Endothelial cell of hepatic sinusoid (primary cell): ENCODE data around the gene LRMDA.
"Not testable (repeated sequence)": the region's sequence is repeated elsewhere in the genome, so short reads cannot be mapped to it uniquely, and the experiment has no call there.

ENCODE experiments used
- in situ Hi-C: cut with HindIII; loops from 2 replicates; pipeline ENCODE4 v1.10.0; 2017; ENCODE audit warnings: low sequenced_read_pairs

The LRMDA gene

GRCh38 chr10:75726522-75727483 lies 295.4 kb downstream of the LRMDA start:
- in situ Hi-C loops = no loop called here

- in situ Hi-C loops = no loop called here
Measured at GRCh38 chr10:75730847-75731246, 299.4 kb downstream of the LRMDA start.

GRCh38 chr10:75733135-75733890 lies 301.9 kb downstream of the LRMDA start:
- in situ Hi-C loops = no loop called here

GRCh38 chr10:75736151-75736640 lies 304.8 kb downstream of the LRMDA start:
- in situ Hi-C loops = no loop called here

GRCh38 chr10:75736889-75737579 lies 305.6 kb downstream of the LRMDA start:
- in situ Hi-C loops = no loop called here

GRCh38 chr10:75737580-75737949 lies 306.1 kb downstream of the LRMDA start:
- in situ Hi-C loops = no loop called here

GRCh38 chr10:75738924-75739323 lies 307.5 kb downstream of the LRMDA start:
- in situ Hi-C loops = no loop called here

GRCh38 chr10:75739414-75740143 lies 308.2 kb downstream of the LRMDA start:
- in situ Hi-C loops = no loop called here

GRCh38 chr10:75740541-75740940 lies 309.1 kb downstream of the LRMDA start:
- in situ Hi-C loops = no loop called here

- in situ Hi-C loops = no loop called here
Measured at GRCh38 chr10:75742355-75742754, 310.9 kb downstream of the LRMDA start.

GRCh38 chr10:75743291-75743778 lies 311.9 kb downstream of the LRMDA start:
- in situ Hi-C loops = no loop called here

GRCh38 chr10:75744261-75744660 lies 312.8 kb downstream of the LRMDA start:
- in situ Hi-C loops = no loop called here

- in situ Hi-C loops = no loop called here
Measured at GRCh38 chr10:75746356-75746755, 314.9 kb downstream of the LRMDA start.

GRCh38 chr10:75750093-75750875 lies 318.9 kb downstream of the LRMDA start:
- in situ Hi-C loops = not testable (repeated sequence)

- in situ Hi-C loops = no loop called here
Measured at GRCh38 chr10:75751232-75751631, 319.8 kb downstream of the LRMDA start.

GRCh38 chr10:75753621-75754020 lies 322.2 kb downstream of the LRMDA start:
- in situ Hi-C loops = no loop called here

GRCh38 chr10:75754096-75754831 lies 322.8 kb downstream of the LRMDA start:
- in situ Hi-C loops = no loop called here

- in situ Hi-C loops = no loop called here
Measured at GRCh38 chr10:75755528-75755927, 324.1 kb downstream of the LRMDA start.

- in situ Hi-C loops = loop anchor here (5.0 kb wide), 1 partner anchor 41 kb away; no protein-coding TSS in a partner anchor
Measured at GRCh38 chr10:75761289-75761688, 329.9 kb downstream of the LRMDA start.
